ENCODE measurements around the gene UBQLN3.

DNA sequence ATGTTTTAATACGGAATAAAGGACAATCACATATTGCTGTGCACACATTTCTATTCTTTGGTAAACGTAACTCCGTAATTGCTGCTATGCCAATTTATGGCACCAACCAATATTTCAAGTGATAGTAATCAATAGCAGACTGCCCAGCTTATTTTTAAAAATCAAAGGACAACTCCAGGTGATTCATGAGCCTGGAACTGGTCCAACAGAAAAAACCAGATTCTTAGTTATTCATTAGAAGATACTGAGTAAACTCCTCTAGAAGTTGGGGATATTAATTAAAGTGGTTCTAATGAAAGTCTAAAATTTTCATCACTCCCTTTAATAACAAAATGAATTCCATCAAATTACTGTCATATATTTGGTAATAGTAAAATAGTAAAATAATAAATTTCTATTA is 48.0 kb upstream of the UBQLN3 start:
- TF ChIP-seq, protein P1, sequence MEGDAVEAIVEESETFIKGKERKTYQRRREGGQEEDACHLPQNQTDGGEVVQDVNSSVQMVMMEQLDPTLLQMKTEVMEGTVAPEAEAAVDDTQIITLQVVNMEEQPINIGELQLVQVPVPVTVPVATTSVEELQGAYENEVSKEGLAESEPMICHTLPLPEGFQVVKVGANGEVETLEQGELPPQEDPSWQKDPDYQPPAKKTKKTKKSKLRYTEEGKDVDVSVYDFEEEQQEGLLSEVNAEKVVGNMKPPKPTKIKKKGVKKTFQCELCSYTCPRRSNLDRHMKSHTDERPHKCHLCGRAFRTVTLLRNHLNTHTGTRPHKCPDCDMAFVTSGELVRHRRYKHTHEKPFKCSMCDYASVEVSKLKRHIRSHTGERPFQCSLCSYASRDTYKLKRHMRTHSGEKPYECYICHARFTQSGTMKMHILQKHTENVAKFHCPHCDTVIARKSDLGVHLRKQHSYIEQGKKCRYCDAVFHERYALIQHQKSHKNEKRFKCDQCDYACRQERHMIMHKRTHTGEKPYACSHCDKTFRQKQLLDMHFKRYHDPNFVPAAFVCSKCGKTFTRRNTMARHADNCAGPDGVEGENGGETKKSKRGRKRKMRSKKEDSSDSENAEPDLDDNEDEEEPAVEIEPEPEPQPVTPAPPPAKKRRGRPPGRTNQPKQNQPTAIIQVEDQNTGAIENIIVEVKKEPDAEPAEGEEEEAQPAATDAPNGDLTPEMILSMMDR (IDR thresholded peaks at IDR 0.05) = no peak
- TF ChIP-seq POLR2AphosphoS5 (IDR thresholded peaks at IDR 0.05) (no peak), EP300 (IDR thresholded peaks at IDR 0.05; ENCODE audit: low read depth) (no peak)
